Measurements from ENCODE around the gene TLR4.

DNA sequence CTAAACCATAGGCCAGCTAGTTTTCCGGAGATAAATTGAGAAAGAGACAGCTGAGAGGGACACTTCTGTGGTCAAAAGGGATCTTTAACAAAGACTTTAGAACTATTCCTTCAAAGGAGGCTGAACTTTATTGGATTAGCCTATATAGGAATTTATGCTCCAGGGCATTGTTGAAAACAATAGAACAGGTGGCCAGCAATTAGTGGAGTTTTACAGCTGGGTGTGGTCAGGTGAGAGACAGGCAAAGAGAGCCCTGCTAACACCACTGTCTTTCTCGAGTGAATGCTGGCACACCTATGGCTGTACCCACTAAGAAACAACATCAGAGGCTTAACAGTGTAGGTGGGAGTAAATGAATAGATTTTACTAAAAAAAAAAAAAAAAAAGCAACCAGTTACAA is 16.7 kb upstream of the TLR4 start:
- TF ChIP-seq, protein P1, sequence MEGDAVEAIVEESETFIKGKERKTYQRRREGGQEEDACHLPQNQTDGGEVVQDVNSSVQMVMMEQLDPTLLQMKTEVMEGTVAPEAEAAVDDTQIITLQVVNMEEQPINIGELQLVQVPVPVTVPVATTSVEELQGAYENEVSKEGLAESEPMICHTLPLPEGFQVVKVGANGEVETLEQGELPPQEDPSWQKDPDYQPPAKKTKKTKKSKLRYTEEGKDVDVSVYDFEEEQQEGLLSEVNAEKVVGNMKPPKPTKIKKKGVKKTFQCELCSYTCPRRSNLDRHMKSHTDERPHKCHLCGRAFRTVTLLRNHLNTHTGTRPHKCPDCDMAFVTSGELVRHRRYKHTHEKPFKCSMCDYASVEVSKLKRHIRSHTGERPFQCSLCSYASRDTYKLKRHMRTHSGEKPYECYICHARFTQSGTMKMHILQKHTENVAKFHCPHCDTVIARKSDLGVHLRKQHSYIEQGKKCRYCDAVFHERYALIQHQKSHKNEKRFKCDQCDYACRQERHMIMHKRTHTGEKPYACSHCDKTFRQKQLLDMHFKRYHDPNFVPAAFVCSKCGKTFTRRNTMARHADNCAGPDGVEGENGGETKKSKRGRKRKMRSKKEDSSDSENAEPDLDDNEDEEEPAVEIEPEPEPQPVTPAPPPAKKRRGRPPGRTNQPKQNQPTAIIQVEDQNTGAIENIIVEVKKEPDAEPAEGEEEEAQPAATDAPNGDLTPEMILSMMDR (conservative IDR thresholded peaks at IDR 0.05; ENCODE audit: low read depth, low read length), result no peak
- no peak for TF ChIP-seq EZH2 (IDR thresholded peaks at IDR 0.05; ENCODE audit: borderline replicate concordance, low read depth, low read length, poor library complexity, severe bottlenecking)

All from A673 (cell line).